PC-9 (cell line): ENCODE measurements around the gene ELOVL1. TPM values are rescaled to one million over a fixed set of nuclear protein-coding genes. Genes with fewer than 3 reads are reported as not detected.
A peak's percentile ranks its signal among the peaks of the same experiment; 100 is the strongest.
"Not testable (repeated sequence)": the region's sequence is repeated elsewhere in the genome, so short reads cannot be mapped to it uniquely, and the experiment has no call there.

Source experiments
- BruUV-seq: library from RNA; stranded (reverse); fragments of 400-500 nt; replicated peaks from 2 replicates; lab custom pipeline; 2021; lab: Mats Ljungman, UMichigan
- CTCF ChIA-PET: fragments of 300-600 bp; sonication (Branson Sonifier 250); formaldehyde crosslinking; loops from one replicate; lab custom pipeline; 2022; ENCODE audit warnings: antibody characterized with exemption; lab: Charles Lee
- POLR2A ChIA-PET: fragments of 300-600 bp; sonication (Branson Sonifier 250); formaldehyde crosslinking; loops from one replicate; lab custom pipeline; 2022; ENCODE audit warnings: antibody characterized with exemption; ENCODE audit not compliant: unreplicated experiment; lab: Charles Lee
- DNase-seq, 2 experiments: peaks; one replicate each; pipeline versions ENCODE4 v3.0.0 to v3.0.0-alpha.2; 2015 to 2022; ENCODE audit warnings: mixed read lengths in 1 of 2
- H2AFZ ChIP-seq: fragments of 200-600 bp; sonication (generic); 2 replicates; pipeline ENCODE4 v1.8.1; 2017; ENCODE audit warnings: antibody characterized with exemption
- H3F3A ChIP-seq: fragments of 200-600 bp; sonication (generic); 2 replicates; pipeline ENCODE4 v1.8.1; 2017; ENCODE audit warnings: antibody characterized with exemption, mild to moderate bottlenecking, low read depth; ENCODE audit not compliant: insufficient read depth
- H3K27ac ChIP-seq: fragments of 200-600 bp; sonication (generic); 2 replicates; pipeline ENCODE4 v1.6.1; 2016; ENCODE audit warnings: mixed run types
- H3K27me3 ChIP-seq: fragments of 200-600 bp; sonication (generic); 2 replicates; pipeline ENCODE4 v1.6.1; 2016; ENCODE audit warnings: low read depth, mixed run types; ENCODE audit not compliant: insufficient read depth
- H3K36me3 ChIP-seq: fragments of 200-600 bp; sonication (generic); 2 replicates; pipeline ENCODE4 v1.6.1; 2016; ENCODE audit warnings: low read depth, mixed run types
- H3K4me1 ChIP-seq: fragments of 200-600 bp; sonication (generic); replicated peaks from 2 replicates; pipeline ENCODE4 v1.6.1; 2016; ENCODE audit warnings: mixed run types; ENCODE audit not compliant: insufficient read depth
- H3K4me2 ChIP-seq: fragments of 200-600 bp; sonication (generic); 2 replicates; pipeline ENCODE4 v1.6.1; 2017; ENCODE audit warnings: mixed run types
- H3K4me3 ChIP-seq: fragments of 200-600 bp; sonication (generic); 2 replicates; pipeline ENCODE4 v1.6.1; 2016; ENCODE audit warnings: mixed run types
- H3K79me2 ChIP-seq: fragments of 200-600 bp; sonication (generic); 2 replicates; pipeline ENCODE4 v1.6.1; 2017; ENCODE audit warnings: low read depth, mixed run types
- H3K9me2 ChIP-seq: fragments of 200-600 bp; sonication (generic); 2 replicates; pipeline ENCODE4 v1.8.1; 2017; ENCODE audit warnings: mild to moderate bottlenecking; ENCODE audit not compliant: insufficient read depth
- H3K9me3 ChIP-seq: fragments of 200-600 bp; sonication (generic); 2 replicates; pipeline ENCODE4 v1.8.1; 2016; ENCODE audit warnings: low read depth; ENCODE audit not compliant: insufficient read depth
- H4K20me1 ChIP-seq: fragments of 200-600 bp; sonication (generic); 2 replicates; pipeline ENCODE4 v1.8.1; 2017; ENCODE audit not compliant: insufficient read depth
- EZH2 ChIP-seq: fragments of 200-600 bp; sonication (generic); IDR thresholded peaks from 2 replicates; pipeline ENCODE4 v1.8.0; 2017; ENCODE audit warnings: antibody characterized with exemption, low read depth
- intact Hi-C: fragments of 100-400 bp; cut with micrococcal nuclease; formaldehyde crosslinking; loops from one replicate; pipeline ENCODE4 v1.10.0; 2022; ENCODE audit not compliant: unreplicated experiment
- total RNA-seq: library from RNA; stranded (reverse); gene quantifications from 2 replicates; pipeline ENCODE4 v1.2.3, GENCODE V29; 2021
- TF ChIP-seq, protein P1 (sequence below): fragments of 200-600 bp; sonication (generic); conservative IDR thresholded peaks from 2 replicates; pipeline ENCODE4 v1.6.1; 2017; ENCODE audit warnings: mixed run types, antibody characterized with exemption, mild to moderate bottlenecking, moderate library complexity

The ELOVL1 gene
- total RNA-seq, 1 experiment from 2014 or later, result 131 TPM

- Histone ChIP-seq H3K4me1 (no peaks in the 10 kb centered on the region), H3K27me3 (no peaks in the 10 kb centered on the region), H3K27ac (no peak overlapping the region), H3K9me3 (no peaks in the 10 kb centered on the region), H3K36me3 (peaks cover 7% of the 10 kb centered on the region; the same call in 1 of the 2 replicates), H3K79me2 (no peaks in the 10 kb centered on the region), H3K4me2 (no peak overlapping the region), H3K9me2 (no peaks in the 10 kb centered on the region), H2AFZ (no peak overlapping the region), H3K4me3 (no peak overlapping the region), H4K20me1 (no peaks in the 10 kb centered on the region), H3F3A (0 out of 2 replicates have a peak, but pooled peaks cover 3% of the 10 kb centered on the region)
- no TSS peak for BruUV-seq
- ChIA-PET POLR2A (interaction anchor here (0.7 kb wide), 1 partner anchor 152 kb away, joined by 5 read pairs; no protein-coding TSS in a partner anchor), CTCF (interaction anchor here (0.6 to 2.0 kb wide), 10 partner anchors 13 to 638 kb away, joined by 3 to 19 read pairs (median 4); partner anchors contain the start of gene CDC20)
- intact Hi-C loops, result loop anchor here (1.0 to 10.0 kb wide), 6 partner anchors 48 to 640 kb away; partner anchors contain the start of gene CDC20
- TF ChIP-seq, protein P1, sequence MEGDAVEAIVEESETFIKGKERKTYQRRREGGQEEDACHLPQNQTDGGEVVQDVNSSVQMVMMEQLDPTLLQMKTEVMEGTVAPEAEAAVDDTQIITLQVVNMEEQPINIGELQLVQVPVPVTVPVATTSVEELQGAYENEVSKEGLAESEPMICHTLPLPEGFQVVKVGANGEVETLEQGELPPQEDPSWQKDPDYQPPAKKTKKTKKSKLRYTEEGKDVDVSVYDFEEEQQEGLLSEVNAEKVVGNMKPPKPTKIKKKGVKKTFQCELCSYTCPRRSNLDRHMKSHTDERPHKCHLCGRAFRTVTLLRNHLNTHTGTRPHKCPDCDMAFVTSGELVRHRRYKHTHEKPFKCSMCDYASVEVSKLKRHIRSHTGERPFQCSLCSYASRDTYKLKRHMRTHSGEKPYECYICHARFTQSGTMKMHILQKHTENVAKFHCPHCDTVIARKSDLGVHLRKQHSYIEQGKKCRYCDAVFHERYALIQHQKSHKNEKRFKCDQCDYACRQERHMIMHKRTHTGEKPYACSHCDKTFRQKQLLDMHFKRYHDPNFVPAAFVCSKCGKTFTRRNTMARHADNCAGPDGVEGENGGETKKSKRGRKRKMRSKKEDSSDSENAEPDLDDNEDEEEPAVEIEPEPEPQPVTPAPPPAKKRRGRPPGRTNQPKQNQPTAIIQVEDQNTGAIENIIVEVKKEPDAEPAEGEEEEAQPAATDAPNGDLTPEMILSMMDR, result peak; percentile 80
- TF ChIP-seq EZH2, result no peak
- DNase-seq, result peak; percentile 44 to 65
Measured at GRCh38 chr1:43414634-43415223, 46.9 kb upstream of the ELOVL1 start.

GRCh38 chr1:43413426-43413825 is 45.6 kb upstream of the ELOVL1 start:
- H2AFZ ChIP-seq, H3K36me3 ChIP-seq, POLR2A ChIA-PET, H3K4me1 ChIP-seq, H3F3A ChIP-seq, H3K27me3 ChIP-seq, DNase-seq, H3K27ac ChIP-seq, H3K9me3 ChIP-seq, H3K4me2 ChIP-seq, H3K4me3 ChIP-seq, H3K79me2 ChIP-seq, H4K20me1 ChIP-seq, BruUV-seq, H3K9me2 ChIP-seq: not testable (repeated sequence)
- intact Hi-C loops, result loop anchor here (10.0 kb wide), 1 partner anchor 639 kb away; no protein-coding TSS in a partner anchor
- CTCF ChIA-PET, result interaction anchor here (0.7 to 2.0 kb wide), 2 partner anchors 187 to 425 kb away, joined by 3 to 19 read pairs; no protein-coding TSS in a partner anchor

GRCh38 chr1:43410571-43410970 is 42.8 kb upstream of the ELOVL1 start:
- DNase-seq, result no peak
- H3K79me2 ChIP-seq, result no peaks in the 10 kb centered on the region
- 0 out of 2 replicates have a peak, but pooled peaks cover 3% of the 10 kb centered on the region for H3F3A ChIP-seq
- no peaks in the 10 kb centered on the region for H3K9me3 ChIP-seq
- TF ChIP-seq, protein P1, result no peak
- TF ChIP-seq EZH2, result no peak
- CTCF ChIA-PET, result no interaction called here
- POLR2A ChIA-PET, result no interaction called here
- no peak overlapping the region for H2AFZ ChIP-seq
- BruUV-seq, result no TSS peak
- H4K20me1 ChIP-seq, result no peaks in the 10 kb centered on the region
- 0 out of 2 replicates have a peak, but pooled peaks cover 14% of the 10 kb centered on the region for H3K36me3 ChIP-seq
- no peaks in the 10 kb centered on the region for H3K4me1 ChIP-seq
- H3K4me2 ChIP-seq, result no peak overlapping the region
- H3K27me3 ChIP-seq, result no peaks in the 10 kb centered on the region
- H3K9me2 ChIP-seq, result no peaks in the 10 kb centered on the region
- H3K4me3 ChIP-seq, result no peak overlapping the region
- intact Hi-C loops, result loop anchor here (10.0 kb wide), 1 partner anchor 636 kb away; no protein-coding TSS in a partner anchor
- H3K27ac ChIP-seq, result no peak overlapping the region
